HG03139 (cell line): ENCODE measurements around the gene ZNF76.

Experiments used
- ATAC-seq: cut with Tn5 transposase; IDR thresholded peaks from one replicate; pipeline ENCODE4 v1.9.1; 2021; ENCODE audit not compliant: unreplicated experiment

ZNF76 gene

DNA sequence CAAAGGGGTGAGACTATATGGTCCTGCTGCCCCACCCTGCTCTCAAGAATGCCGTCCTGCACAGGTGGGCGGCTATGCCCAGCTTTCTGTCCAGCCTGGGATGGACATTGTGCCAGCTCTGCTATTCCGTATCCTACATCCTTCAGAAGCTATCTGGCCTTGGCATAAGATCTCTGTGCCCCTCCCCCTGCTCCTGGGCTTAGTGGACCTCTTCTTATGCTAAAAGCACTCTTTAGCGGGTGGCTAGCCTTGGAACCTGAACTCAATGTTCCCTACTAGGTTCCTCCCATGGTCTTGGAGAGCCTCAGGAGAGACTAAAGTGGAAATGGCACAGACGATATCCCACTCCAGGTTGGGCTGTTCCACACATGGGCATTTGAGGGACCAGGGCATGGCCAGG, 23.3 kb upstream of the ZNF76 start:
- no peak for ATAC-seq

DNA sequence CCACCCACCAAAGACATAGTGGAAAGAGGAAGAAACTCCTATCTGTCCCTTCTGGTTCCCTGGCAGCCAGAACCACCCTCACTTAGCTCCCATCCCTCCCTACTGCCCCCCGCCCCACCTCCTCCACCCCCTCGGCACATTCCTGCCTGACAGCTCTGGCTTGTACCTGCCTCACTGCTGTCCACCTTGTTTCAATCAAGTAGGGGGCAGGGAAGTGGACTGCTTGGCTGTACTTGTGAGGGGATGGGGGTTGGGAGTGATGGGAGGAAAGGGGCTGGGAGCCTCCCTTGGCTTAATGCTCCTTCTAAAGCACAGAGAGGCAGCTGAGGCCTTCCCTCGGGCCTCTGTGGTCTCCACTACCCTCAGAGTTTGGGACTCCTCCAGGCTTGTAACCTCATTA, 22.1 kb upstream of the ZNF76 start:
- no peak for ATAC-seq

DNA sequence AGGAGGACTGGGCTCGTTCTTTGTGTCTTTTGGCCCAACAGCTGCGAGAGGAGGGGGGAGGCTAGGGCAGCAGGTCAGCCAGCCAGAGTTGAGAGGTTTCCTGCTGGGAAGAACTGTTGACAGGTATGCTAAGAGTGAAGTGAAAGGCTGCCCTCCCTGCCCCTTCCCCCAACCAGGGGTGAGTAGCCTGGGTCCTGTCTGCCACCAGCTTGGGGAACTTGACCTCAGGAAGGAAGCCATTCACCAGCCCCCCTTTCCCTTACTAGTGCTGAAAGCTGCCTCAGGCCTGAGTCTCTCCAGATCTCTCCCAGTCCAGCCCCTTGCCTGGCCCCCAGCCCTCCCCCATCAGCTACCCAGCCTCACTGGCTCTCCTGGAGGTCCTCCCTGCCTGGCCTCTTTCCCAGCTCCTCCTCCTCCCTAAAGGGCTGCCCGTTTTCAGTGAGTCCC, 20.7 kb upstream of the ZNF76 start:
- ATAC-seq, result no peak

DNA sequence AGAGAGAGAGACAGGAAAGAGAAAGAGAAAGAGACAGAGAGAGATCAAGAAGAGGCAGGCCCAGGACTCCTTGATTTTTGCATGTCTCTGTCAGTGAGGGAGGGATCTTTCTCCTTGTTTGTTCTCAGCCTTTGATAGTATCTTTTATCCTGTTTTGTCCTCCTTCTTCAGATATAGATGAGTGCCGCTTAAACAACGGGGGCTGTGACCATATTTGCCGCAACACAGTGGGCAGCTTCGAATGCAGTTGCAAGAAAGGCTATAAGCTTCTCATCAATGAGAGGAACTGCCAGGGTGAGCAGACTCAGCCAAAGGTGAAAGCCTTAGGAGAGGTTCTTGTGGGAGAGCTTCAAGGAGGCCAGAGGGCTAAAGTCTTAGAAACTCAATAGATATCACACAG, 20.0 kb upstream of the ZNF76 start:
- ATAC-seq, result no peak

DNA sequence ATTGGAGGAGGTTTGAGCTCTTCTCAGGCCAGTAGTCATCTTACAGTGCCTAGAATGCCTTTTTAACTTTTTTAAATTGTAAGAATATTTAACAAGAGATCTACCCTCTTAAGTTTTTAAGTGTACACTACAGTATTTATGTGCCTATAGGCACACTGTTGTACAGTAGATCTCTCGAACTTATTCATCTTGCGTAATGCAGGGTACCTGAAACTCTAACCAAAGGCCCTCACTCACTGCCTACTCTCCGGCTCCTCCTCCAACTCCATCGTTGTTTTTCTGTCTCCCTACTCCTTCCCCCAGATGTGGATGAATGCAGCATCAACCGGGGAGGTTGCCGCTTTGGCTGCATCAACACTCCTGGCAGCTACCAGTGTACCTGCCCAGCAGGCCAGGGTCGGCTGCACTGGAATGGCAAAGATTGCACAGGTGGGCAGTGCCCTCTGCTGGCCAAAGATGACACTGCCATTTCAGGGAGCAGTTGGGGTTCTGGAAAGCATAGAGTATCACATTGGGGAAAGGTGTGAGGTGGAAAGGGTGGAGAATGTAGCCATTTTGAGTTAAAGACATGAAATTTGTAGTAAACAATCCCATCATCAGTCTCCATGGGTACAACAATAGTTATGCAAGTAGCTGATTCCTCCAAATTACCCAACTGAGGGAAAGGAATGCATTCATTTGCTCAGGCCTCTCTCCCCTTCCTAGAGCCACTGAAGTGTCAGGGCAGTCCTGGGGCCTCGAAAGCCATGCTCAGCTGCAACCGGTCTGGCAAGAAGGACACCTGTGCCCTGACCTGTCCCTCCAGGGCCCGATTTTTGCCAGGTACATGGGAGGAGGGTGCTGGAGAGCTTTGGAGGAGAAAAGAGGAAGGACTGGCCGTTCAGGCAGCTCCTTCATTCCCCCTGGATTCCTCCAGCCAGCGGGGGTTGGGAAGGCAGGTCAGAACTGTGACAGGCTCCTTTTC, 18.4 kb upstream of the ZNF76 start:
- ATAC-seq, result peak; percentile 69

DNA sequence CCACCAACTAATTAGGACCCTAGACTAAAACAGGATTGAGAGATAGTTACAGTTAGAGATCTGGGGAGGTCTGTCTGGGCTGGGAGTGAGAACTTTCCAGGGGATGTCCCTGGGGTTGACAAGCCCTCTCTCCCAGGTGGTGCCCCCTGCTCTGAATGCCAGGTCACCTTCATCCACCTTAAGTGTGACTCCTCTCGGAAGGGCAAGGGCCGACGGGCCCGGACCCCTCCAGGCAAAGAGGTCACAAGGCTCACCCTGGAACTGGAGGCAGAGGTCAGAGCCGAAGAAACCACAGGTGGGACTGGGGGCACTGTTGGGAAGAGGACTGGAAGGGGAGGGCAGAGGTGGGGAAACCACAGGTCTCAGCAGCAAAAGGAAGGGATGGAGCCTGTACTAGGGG, 17.0 kb upstream of the ZNF76 start:
- ATAC-seq, result no peak

DNA sequence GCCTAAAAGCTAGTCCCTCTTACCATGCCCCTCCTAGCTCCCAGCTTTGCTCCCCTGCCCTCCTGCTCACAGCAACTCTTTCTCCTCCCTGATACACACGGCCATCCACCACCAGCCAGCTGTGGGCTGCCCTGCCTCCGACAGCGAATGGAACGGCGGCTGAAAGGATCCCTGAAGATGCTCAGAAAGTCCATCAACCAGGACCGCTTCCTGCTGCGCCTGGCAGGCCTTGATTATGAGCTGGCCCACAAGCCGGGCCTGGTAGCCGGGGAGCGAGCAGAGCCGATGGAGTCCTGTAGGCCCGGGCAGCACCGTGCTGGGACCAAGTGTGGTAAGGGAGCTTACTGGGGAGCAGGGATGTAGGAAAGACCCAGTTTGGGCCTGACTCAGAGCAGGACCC, 16.6 kb upstream of the ZNF76 start:
- no peak for ATAC-seq

DNA sequence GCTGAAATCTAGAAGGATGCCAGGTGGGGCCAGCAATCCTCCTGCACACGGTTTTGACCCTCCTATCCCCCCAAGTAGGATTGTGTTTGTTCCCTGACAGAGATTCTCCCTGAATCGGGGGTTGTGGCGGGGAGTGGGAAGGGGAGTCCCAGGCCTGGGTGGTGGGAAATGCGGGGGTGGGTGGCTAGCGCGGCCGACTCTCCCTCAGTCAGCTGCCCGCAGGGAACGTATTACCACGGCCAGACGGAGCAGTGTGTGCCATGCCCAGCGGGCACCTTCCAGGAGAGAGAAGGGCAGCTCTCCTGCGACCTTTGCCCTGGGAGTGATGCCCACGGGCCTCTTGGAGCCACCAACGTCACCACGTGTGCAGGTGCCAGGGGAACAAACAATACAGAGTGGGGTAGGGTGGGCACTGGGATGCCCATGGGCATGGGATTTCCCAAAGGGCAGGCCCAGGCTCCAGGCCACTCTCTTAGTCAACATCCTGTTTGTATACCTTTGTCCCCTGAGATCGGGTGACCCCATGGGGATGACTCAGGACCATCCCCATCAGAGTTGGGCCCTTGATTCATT, 16.1 kb upstream of the ZNF76 start:
- no peak for ATAC-seq

DNA sequence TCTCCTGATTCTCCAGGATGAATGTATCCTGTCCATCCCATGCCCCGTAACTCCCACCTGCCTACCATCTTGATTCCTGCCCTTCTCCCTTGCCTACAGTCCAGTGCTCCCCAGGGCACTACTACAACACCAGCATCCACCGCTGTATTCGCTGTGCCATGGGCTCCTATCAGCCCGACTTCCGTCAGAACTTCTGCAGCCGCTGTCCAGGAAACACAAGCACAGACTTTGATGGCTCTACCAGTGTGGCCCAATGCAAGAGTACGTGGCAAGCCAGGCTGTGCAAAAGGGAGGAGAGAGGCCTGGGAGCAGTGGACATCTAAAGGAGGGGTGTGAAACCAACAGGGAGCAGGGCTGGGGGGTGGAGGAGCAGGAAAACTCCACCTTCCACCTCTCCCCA, 15.0 kb upstream of the ZNF76 start:
- no peak for ATAC-seq

DNA sequence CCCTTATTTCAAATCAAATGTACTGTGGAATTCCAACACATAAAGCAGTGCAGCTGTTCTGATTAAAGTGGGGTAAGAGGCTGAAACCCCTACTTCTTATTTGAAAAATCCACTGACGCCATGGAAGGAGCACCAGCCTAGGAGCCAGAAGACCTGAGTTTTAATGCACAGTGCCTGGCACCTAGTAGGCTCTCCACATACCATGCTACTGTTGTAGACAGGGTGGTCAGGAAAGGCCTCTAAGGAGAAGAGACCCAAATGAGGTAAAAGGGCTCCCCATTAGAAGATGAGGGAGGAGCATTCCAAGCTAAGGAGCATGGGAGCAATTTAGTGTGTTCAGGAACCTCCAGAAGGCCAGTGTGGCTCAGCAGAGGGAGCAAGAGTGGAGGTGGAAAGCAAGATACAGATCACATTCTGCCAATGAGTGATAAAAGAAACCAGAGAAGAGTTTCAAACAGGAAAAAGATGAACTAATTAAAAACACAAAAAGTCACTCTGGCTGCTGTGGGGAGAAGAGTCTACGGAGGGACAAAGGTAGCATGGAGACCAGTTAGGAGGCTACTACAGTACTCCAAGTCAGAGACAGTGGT, 11.8 kb upstream of the ZNF76 start:
- ATAC-seq, result no peak

DNA sequence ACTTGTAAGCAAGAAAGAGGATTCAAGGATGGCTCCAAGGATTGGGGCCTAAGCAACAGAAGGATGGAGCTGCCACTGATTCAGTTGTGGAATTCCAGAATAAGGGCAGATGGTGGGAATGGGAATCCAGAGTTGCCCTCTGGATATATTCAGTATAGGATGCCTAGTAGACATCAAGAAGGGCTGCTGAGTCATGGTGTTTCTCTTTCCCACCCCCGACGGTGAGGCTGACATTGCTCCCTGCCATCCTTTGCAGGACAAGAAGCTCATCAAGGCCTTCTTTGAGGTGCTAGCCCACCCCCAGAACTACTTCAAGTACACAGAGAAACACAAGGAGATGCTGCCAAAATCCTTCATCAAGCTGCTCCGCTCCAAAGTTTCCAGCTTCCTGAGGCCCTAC, 11.2 kb upstream of the ZNF76 start:
- ATAC-seq, result no peak

DNA sequence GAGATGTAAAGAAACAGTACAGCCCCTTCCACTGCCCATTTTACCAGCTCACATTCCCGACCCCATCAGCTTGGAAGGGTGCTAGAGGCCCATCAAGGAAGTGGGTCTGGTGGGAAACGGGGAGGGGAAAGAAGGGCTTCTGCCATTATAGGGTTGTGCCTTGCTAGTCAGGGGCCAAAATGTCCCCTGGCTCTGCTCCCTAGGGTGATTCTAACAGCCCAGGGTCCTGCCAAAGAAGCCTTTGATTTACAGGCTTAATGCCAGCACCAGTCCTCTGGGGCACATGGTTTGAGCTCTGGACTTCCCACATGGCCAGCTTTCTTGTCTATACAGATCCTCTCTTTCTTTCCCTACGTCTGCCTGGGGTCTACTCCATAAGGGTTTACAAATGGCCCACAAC, 10.6 kb upstream of the ZNF76 start:
- no peak for ATAC-seq

DNA sequence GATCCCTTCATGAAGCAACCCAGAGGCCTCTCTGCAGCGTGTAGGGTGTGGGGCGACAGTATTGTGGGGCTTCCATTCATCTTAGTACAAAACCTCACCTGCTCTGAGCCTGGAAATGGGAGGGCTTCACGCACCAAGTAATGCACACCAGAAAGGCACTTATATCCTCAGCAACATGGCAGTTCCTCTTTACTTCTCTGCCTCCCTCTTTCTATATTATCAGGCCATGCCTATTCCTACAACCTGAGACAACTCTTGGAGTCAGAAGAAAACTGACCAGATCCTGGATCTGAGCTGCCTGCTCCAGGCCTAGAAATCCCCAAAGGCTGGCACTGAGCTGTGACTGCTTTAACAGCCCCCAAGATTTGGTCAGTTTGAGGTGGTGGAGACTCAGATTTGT, 7.6 kb upstream of the ZNF76 start:
- no peak for ATAC-seq

DNA sequence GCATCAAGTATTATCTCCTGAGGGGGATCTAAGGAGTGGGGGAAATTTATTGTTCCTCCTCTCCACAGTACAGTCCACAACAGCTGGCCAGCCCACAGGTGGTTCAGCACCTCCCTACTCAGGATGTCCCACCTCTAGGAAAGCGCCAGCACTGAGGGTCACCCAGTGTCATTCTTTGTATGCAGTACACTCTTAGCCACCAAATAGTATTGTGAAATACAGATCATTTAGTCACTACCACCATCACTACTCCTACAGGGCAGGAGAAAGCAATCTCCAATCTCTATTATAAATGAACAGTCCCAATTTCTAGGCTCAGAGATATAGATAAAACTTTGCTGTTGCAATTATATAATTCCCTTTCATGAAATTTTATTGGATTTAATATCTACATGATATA, 6.3 kb upstream of the ZNF76 start:
- ATAC-seq, result no peak

DNA sequence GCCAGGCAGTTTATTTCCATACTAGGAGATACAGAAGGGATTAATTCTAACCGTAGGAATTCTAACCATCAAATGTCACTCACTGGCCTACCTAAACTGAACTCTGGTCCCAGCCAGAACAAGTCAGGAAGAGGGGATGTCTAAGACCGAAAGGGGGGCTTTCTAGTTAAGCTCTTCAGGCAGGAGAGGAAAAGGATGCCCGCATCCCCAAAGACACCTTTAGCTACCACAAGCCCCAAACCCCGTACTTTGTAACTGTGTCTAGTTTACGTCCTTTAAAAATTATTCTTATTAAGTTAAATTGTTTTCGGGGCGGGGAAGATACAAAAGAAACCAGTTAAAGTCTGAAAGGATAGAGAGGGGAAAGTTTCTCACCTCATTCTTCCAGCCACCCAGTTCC, 1.2 kb upstream of the ZNF76 start:
- ATAC-seq, result no peak

DNA sequence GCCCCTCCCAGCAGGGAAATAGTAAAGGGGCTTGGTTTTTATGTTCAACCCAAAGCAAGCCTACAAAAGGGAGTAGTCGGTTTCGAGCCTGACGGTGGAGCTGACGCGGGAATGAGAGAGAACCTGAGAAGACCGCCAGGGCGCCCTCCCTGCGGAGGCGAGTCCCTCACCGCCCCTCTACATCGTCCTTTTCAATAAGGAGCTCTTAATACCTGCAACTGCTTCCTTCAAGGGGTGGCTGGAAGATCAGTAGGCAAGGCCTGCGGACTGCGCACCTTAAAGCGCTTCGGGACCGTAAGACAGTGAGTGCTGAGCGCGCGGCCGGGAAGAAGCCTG, 709 bp upstream of the ZNF76 start:
- peak; percentile 4 for ATAC-seq

DNA sequence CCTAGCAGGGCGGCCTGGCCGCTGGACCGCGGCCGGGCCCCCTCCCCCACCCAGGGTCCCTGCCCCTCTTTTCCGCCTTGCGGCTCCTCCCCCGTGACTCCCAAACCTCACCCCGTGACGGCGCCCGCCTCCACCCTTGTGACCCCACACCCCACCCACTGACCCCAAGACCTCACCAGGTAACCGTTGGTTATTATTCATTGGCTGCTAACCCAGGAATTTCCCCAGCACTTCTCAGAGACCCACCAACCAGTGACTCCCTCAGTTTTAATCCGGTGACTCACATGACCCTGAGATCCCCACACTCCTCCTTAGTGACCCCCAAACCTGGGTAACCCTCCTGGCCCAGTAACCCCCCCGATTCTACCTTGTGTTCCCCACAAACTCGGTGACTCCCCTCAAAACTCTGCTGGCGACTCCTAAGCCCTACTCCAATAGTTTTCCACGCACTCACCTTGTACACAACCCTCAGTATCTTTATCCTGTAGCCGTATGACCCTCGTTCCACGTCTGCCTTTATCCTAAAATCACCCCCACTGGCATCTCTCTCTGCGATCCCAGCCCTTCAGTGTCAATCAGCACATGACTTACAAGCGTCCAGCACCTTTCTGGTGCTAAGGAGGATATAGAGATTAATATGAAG, 534 bp downstream of the ZNF76 start:
- ATAC-seq, result peak; percentile 36

DNA sequence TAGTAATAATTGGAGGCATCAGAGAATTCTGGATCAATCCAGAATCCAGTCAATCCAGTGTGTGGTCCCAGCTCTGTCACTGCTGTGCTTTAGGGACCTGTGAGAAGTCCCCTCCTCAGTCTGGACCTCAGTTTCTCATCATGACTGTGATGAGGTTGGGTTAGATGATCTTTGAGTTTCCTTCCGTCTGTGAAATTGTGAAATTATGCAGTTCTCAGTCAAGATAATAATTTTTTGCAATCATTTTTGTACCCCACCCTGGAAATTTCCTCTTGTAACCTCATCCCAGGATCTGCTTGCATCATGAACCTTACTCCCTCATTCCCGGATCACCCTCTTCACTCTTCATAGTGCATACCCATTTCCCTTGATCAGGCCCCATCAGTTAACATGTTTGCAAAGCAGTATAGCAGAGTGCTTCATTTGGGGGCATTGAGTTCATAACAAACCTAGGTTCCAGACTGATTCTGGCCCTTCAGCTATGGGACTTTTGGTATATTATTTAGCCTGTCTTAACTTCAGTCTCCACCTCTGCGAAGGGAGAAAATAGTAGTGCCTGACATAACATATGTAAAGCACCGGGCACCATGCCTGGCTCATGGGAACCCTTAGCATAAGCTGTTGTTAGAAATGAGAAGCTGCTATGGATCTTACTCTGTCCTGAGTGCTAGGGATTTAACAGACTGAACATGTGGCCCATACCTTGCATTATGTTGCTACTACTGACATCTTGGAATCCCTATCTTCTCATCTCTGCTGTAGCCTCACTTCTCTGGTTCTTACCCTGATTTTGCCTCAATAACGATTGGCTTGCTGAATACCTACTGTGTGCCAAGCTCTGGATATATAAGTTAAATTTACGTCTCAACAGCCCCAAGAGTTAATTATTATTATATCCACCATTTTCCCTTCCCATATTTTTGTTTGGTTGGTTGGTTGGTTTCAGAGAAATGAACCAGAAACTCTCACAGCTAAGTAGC, 1.3 kb downstream of the ZNF76 start:
- ATAC-seq, result no peak

DNA sequence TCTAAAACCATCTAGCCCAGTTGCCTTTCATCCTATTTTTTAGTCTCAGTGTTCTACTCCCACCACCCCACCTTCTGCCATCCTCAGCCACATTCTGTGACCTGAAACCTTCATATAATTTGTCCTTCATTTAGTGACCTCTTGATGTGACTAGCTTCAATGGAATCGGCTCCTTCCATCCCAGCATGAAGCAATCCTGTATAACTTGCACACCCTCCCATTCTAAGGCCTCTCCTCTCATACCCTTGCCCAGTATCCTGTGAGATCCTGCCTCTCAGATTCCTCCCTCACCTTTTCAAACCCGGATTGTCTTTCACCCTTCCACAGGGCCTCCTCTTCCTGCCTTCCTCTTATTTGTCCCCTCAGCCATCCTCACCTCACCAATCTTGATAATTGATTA, 3.1 kb downstream of the ZNF76 start:
- no peak for ATAC-seq

DNA sequence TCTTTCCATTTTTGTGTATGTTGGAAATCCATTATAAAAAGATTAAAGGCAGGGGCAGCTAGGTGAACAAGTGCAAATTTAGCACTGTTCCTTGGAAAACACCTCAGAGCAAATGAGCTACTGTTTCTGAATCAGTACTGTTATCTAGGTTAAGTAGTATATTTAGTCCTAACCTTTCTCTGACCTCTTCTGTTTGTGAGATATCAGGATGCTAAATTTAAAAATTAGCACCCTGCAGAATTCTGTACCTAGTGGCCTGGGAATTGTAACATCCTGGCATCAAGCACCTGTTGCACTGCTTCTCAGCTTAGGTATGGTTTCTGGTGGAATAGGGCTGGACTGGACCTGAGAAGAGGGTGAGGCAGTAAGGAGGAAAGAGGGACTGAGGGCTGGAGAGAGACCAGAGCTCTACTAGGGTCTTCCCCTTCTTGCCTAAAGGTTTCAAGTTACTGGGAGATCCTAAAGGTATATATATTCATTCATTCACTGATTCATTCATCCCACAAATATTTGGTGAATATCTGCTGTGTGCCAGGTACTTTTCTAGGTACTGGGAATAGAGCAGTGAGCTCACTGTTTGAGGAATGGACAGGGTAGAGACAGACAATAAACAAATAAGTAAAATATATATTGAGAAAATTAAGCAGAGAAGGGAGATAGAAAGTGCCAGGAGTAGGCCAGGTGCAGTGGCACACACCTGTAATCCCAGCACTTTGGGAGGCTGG, 5.2 kb downstream of the ZNF76 start:
- ATAC-seq, result no peak
